ENCODE data around the gene SELENOH. TPM values are rescaled to one million over a fixed set of nuclear protein-coding genes. Genes with fewer than 3 reads are reported as not detected.

Gene SELENOH, protein sequence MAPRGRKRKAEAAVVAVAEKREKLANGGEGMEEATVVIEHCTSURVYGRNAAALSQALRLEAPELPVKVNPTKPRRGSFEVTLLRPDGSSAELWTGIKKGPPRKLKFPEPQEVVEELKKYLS
- total RNA-seq, result 153 and 187 TPM in 2 replicates

DNA sequence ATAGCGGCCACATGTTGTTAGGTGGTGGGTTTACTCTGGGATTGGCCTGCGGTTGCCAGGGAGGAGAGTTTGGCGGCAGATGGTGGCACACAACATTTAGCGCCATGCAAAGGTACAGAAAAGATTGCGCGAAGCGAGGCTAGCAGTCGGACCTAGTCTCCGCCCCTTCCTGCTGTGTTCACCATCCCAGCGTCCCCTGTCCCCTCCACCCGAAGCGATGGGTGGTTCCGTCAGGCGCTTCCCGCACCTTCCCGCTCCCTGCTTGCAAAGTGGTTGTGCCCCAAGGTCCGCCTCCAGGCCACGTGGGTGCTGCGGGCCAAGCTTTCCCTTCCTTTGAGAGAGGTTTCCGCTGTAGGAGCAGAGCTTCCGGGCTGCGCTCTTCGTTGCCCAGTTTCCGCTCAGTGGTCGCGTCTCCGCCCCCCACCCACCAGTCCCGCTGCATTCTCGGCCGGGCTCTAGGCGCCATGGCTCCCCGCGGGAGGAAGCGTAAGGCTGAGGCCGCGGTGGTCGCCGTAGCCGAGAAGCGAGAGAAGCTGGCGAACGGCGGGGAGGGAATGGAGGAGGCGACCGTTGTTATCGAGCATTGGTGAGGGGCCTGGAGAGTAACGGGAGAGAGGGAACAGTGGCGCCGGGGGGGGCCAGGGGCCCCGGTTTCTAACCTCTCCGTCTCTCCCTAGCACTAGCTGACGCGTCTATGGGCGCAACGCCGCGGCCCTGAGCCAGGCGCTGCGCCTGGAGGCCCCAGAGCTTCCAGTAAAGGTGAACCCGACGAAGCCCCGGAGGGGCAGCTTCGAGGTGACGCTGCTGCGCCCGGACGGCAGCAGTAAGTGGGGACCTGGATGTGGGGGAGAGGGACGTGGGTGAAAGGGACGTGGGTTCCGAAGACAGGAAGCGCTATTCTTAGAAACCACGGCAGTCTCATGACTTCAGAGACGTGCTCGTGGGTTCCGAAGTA is at the start of gene SELENOH:
Gene SELENOH (plus strand): TSS at position 360 of the 955 bp plus-strand sequence. CDS start 105 bp downstream, at position 465.

DNA sequence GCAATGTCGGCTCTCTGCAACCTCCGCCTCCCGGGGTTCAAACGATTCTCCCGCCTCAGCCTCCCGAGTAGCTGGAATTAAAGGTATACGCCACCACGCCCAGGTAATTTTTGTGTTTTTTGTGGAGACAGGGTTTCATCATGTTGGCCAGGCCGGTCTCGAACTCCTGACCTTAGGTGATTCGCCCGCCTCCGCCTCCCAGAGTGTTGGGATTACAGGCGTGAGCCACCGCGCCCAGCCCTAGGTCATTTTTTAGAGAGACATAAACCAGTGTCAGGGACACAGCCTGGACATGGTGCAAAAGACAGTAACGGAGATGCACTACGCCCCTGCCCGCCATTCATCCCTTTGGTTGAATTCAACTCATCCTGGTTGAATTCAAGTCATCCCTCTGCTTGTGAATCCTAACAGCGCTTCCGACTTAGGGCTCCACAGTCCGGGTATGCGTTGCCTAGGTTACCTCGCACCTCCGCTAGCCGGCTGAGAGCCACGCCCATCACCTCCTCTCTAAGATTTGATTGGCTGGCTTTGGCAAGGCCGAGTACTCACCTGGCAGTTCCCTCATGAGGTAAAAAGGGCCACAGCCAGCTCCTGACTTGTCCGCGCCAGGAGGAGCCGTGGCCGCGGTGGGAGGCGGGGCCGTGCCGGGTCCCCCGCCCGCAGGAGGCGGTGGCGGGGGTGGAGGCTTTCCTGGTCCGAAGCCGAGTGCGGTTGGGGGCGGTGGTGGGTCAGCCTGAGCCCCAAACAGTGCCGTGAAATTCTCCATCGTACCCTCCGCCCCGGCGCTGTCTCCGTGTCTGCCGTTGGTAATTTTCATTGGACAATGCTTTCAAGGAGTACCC is 29.7 kb upstream of the SELENOH start, which contains the start of gene MED19:
Gene MED19 (minus strand): TSS at position 802 of the 842 bp plus-strand sequence. CDS start 36 bp downstream, at position 766.

DNA sequence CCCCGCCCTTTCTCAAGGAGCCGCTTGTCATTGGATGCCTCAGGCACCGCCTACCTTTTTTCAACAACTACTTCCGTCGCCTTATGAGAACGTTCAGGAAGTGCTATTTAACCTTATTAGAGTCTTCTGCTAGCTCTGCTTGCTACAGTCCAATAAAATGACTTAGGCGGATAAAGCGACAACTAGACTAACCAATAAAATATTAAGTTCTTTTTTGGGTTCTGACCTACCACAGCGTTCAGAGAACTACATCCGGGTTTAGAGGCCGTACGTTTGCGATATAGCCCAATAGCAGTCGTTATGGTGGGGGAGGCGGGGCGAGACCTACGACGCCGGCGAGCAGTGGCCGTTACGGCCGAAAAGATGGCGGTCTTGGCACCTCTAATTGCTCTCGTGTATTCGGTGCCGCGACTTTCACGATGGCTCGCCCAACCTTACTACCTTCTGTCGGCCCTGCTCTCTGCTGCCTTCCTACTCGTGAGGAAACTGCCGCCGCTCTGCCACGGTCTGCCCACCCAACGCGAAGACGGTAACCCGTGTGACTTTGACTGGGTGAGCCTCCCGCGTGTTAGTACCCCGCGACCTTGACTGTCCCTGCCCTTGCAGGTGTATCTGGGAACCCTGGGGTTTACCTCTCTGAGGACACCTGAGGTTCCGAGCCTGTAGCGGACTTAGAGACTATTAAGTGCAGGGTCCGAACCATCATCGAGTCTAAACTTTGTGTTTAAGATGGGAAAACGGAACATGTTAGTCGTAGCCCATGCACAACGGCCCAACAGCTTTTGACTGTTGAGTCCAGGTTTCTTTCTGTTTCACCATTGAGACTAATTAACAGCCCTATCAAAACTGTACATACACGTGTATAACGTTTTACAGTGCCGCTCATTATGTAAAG is 28.8 kb upstream of the SELENOH start, which contains the start of gene TMX2:
Gene TMX2 (plus strand): TSS at position 338 of the 895 bp plus-strand sequence. CDS start 26 bp downstream, at position 364.

DNA sequence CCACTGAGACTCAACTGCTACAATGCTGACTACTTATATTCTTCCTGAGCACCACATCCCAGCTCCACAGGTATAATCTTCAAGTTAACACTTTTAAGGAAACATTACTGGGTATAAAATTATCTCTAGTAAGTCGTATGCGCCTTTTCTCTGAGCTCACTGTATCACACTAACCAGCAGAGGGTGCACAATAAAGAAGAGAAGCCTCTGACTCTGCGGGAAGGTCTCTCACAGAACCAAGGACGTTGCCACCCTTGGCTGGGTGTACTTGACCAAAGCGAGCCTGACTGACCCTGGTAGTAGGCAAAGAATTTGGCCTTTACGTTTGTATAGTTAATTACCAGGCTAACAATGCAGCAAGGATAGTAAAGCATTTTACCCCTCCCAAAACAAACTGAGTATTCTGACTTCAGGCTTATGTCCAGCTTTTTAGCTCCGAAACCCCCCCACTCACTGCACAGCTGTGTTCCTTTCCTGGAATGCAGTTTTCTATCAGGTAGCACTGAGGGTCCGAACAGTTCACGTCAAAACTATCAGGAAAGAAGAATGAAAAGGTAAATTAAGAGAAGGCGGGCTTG is 10.5 kb downstream of the SELENOH start, which contains the start of gene BTBD18:
Gene BTBD18 (minus strand): TSS at position 144 of the 578 bp plus-strand sequence. CDS start 631 bp downstream, outside the sequence.

DNA sequence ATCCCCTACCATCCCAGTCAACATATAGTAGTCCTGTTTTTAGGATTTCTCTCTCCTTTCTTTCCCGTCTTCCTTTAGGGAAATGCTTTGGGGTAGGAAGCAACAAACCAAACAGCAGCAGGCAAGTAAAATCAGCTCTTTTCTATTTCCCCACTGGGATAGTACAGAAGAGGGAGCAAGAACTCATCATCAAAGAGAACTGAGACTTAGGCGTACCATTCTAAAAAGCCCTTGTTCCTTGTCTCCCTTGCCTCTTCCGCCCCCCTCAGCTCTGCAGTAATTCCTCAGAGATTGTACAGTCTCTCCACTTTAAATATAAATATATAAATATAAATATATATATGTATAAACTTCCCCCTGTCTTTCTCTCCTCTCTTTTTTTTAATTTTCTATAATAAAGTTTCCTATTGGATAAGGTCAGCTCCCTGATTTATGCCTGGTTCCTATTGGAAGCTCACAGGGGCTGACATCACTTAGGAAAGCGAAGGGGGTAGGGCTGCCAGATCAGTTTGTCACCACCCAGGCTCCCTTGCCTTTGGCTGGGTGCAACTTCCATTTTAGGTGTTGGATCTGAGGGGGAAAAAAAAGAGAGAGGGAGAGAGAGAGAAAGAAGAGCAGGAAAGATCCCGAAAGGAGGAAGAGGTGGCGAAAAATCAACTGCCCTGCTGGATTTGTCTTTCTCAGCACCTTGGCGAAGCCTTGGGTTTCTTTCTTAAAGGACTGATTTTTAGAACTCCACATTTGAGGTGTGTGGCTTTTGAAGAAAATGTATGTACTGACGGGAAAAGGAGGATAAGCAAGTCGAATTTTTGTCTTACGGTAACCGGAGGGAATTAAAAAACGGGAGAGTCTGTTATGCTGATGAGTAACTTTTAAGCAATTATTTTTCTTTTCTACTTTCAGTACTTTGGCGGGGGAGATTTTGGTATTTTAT is 20.3 kb downstream of the SELENOH start, which contains the start of gene CTNND1:
Gene CTNND1 (plus strand): TSS at position 502 of the 934 bp plus-strand sequence. CDS start 29,677 bp downstream, outside the sequence.

Other genes with a start within 250 kb of the SELENOH start
- gene SLC43A1, start 225.8 kb upstream of the SELENOH start, total RNA-seq, result 1.2 and 5.5 TPM in 2 replicates
- gene TIMM10, start 210.7 kb upstream of the SELENOH start, total RNA-seq, result 45.2 and 50.1 TPM in 2 replicates
- not detected in 2 replicates for gene SMTNL1, start 203.9 kb upstream of the SELENOH start, total RNA-seq
- 12.1 and 38.8 TPM in 2 replicates for gene UBE2L6, start 173.8 kb upstream of the SELENOH start, total RNA-seq
- 0.43 and 2.9 TPM in 2 replicates for gene SERPING1, start 143.8 kb upstream of the SELENOH start, total RNA-seq
- not detected in 2 replicates for gene YPEL4, start 91.6 kb upstream of the SELENOH start, total RNA-seq
- 19.0 and 23.4 TPM in 2 replicates for gene CLP1, start 83.7 kb upstream of the SELENOH start, total RNA-seq
- 31.8 and 42.9 TPM in 2 replicates for gene ZDHHC5, start 73.4 kb upstream of the SELENOH start, total RNA-seq
- 14.0 and 18.8 TPM in 2 replicates for gene MED19, start 29.3 kb upstream of the SELENOH start, total RNA-seq
- 61.2 and 68.2 TPM in 2 replicates for gene TMX2, start 28.9 kb upstream of the SELENOH start, total RNA-seq
- under 0.01 TPM in 1 of 2 replicates, not detected in the other for gene BTBD18, start 10.3 kb downstream of the SELENOH start, total RNA-seq
- 174 and 178 TPM in 2 replicates for gene CTNND1, start 20.3 kb downstream of the SELENOH start, total RNA-seq